Activated CD8-positive, alpha-beta memory T cell treated with anti-CD3 and anti-CD28 coated beads for 24 hours (primary cell): ENCODE data around the gene SMC4.

Experiments used
- DNase-seq: peaks from one replicate; pipeline ENCODE4 v3.0.0-alpha.2; 2020

The SMC4 gene

DNA sequence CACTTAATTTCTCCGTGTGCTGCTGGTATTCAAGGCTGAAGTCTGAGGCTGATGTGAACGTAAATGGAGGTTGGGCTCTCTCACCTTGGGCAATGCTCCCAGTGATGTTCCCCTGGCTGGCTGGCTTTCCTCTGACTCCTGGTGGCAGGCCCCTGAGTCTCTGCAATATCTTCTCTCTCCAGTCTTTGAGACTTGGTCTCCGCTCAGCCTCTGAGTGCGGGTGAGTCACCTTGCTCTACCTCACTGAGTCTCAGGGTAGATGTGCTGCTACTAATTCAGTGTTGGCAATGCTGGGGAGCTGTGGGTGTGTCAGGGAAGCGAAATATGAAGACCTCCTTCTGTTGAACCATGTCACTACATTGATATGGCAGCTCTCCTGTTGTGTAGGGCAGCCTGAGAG, 81.5 kb downstream of the SMC4 start:
- DNase-seq: no peak

DNA sequence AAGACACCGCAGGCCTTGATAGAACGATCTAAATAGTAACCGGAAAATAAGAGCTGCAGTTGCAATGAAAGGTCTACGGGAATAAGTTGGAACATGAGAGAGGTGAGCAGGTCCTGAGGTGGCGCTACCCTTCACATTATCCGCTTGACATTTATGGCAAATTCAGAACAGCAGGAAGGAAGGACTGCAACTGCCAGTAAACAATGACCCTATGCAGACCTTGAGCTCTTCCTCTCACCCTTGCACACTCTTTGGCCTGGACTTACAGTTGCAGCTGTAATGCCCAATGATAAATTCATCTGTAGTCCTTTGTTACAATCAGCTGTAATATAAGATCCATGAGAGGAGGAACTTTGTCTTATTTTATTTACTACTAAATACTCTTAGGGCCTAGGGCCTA, 82.4 kb downstream of the SMC4 start:
- DNase-seq: no peak

DNA sequence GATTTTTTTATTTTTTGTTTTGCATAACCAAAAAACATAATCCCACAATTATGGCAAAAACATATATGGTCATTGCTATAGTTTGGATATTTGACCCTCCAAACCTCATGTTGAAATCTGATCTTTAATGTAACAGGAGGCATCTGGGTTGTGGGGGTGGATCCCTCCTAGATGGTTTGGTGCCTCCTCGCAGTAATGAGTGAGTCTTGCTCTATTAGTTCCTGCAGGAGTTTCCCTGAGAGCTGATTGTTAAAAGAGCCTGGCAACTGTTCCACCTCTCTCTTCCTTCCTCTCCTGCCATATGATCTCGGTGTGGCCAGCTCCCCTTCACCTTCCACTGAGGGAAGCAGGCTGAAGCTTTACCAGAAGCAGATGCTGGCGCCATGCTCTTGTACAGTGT, 83.3 kb downstream of the SMC4 start:
- DNase-seq: no peak
